ENCODE results near the gene DENND2A. TPM values are rescaled to one million over a fixed set of nuclear protein-coding genes. Genes with fewer than 3 reads are reported as not detected.

The DENND2A gene
- total RNA-seq, 2 donors from 2014 or later, result not detected

- H3K9me3 Mint-ChIP-seq, result no peaks in the 10 kb centered on the region
Observed at GRCh38 chr7:140604760-140605159, 35.9 kb downstream of the DENND2A start.

GRCh38 chr7:140604076-140604475, 36.5 kb downstream of the DENND2A start:
- H3K27me3 Mint-ChIP-seq, result peaks cover 13% of the 10 kb centered on the region
- H3K4me1 Mint-ChIP-seq, result no peaks in the 10 kb centered on the region
- ATAC-seq (replicated peaks), result no peak
- H3K27ac Mint-ChIP-seq, result no peak overlapping the region
- H3K36me3 Mint-ChIP-seq (ENCODE audit: low read depth), result no peaks in the 10 kb centered on the region
- no peaks in the 10 kb centered on the region for H3K9me3 Mint-ChIP-seq
- H3K4me3 Mint-ChIP-seq, result no peak overlapping the region

More at GRCh38 chr7:140604760-140605159, 35.9 kb downstream of the DENND2A start:
- H3K36me3 Mint-ChIP-seq (ENCODE audit: low read depth), result no peaks in the 10 kb centered on the region
- no peaks in the 10 kb centered on the region for H3K4me1 Mint-ChIP-seq
- no peak overlapping the region for H3K27ac Mint-ChIP-seq
- peaks cover 12% of the 10 kb centered on the region for H3K27me3 Mint-ChIP-seq
- no peak for ATAC-seq (replicated peaks)
- H3K4me3 Mint-ChIP-seq, result no peak overlapping the region

DNA sequence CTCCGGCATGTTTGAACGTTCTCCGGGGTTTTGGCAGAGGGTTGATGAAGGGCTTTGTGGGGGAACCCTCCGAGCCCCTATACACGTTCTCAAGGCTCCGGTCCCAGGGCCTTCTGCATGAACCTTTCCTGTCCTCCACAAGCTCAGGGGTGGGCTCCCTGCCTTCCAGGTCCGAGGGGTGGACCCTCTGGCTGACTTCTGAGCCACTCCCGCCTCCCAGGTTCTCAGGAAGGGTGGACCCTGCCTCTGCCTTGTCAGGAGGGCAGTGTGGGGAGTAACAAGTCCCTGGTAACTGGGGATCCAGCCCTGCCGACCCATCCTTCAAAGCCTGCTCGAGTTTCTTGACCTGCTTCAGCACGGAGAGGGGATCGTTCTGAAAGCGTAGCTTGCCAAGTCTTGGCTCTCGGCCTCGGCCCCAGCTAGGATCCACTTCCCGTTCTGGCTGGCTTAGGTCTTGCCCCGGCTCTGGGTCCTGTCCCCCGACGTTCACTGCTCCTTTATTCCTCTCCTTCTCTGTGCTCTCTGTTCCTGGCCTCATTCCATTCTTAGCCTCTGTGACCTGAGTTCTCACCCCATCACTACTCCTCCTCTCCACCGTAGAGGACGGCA, 38.9 kb downstream of the DENND2A start:
- no peak for ATAC-seq (replicated peaks)
- H3K4me1 Mint-ChIP-seq, result no peaks in the 10 kb centered on the region
- no peaks in the 10 kb centered on the region for H3K36me3 Mint-ChIP-seq (ENCODE audit: low read depth)
- H3K9me3 Mint-ChIP-seq, result no peaks in the 10 kb centered on the region
- no peak overlapping the region for H3K4me3 Mint-ChIP-seq
- no peak overlapping the region for H3K27ac Mint-ChIP-seq
- H3K27me3 Mint-ChIP-seq, result peaks cover 23% of the 10 kb centered on the region

DNA sequence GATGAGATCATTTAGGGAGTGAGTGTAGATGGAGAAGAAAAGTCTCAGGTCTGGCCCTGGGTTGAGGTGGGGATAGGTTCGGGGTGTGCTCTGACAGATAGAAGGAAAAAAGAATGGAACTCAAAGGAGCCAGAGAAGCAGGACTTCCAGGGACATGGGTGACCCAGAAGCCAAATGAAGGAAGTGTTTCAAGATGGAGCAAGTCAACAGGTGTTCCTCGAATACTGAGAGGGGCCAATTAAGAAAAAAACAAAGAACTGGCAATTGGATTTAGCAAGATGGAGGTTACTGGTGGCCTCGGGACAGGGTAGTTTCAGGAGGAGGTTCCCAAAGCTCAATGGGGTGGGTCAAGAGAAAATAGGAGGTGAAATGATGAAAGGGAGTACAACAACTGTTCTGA, 40.3 kb downstream of the DENND2A start:
- no peaks in the 10 kb centered on the region for H3K36me3 Mint-ChIP-seq (ENCODE audit: low read depth)
- ATAC-seq (replicated peaks), result no peak
- no peaks in the 10 kb centered on the region for H3K9me3 Mint-ChIP-seq
- H3K4me3 Mint-ChIP-seq, result no peak overlapping the region
- H3K27me3 Mint-ChIP-seq, result peaks cover 23% of the 10 kb centered on the region
- no peak overlapping the region for H3K27ac Mint-ChIP-seq
- H3K4me1 Mint-ChIP-seq, result no peaks in the 10 kb centered on the region

DNA sequence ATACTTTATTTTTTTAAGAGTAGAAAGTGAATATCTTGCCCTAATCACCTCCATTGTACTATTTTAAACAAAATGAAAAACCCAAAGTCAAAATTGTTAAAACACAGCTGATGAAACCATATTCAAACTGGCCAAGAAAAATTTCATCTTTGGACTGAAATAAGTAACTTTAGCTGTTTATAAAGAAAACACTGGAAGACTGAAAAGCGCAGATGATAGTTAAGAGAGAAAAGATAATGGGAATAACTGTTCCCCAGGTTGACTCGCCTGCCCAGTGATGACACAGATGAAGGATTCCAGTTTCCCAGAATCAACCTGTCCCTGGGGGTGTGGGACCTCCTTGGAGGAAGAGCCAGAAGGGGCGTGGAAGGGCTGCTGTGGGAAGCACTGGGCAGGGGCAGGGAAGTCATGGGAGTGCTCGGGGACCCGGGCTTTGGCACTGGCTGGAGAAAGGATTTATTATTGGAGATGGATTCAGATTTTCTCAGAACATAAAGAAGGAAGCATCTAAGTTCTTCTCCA, 43.1 kb downstream of the DENND2A start:
- Mint-ChIP-seq H3K27me3 (peaks cover 31% of the 10 kb centered on the region), H3K4me3 (no peak overlapping the region), H3K9me3 (no peaks in the 10 kb centered on the region), H3K27ac (no peak overlapping the region), H3K36me3 (ENCODE audit: low read depth) (no peaks in the 10 kb centered on the region), H3K4me1 (no peaks in the 10 kb centered on the region)
- no peak for ATAC-seq (replicated peaks)

GRCh38 chr7:140596519-140597427, 43.8 kb downstream of the DENND2A start:
- Mint-ChIP-seq H3K9me3 (no peaks in the 10 kb centered on the region), H3K4me3 (no peak overlapping the region), H3K36me3 (ENCODE audit: low read depth) (no peaks in the 10 kb centered on the region), H3K27me3 (peaks cover 27% of the 10 kb centered on the region), H3K4me1 (no peaks in the 10 kb centered on the region), H3K27ac (no peak overlapping the region)
- no peak for ATAC-seq (replicated peaks)

DNA sequence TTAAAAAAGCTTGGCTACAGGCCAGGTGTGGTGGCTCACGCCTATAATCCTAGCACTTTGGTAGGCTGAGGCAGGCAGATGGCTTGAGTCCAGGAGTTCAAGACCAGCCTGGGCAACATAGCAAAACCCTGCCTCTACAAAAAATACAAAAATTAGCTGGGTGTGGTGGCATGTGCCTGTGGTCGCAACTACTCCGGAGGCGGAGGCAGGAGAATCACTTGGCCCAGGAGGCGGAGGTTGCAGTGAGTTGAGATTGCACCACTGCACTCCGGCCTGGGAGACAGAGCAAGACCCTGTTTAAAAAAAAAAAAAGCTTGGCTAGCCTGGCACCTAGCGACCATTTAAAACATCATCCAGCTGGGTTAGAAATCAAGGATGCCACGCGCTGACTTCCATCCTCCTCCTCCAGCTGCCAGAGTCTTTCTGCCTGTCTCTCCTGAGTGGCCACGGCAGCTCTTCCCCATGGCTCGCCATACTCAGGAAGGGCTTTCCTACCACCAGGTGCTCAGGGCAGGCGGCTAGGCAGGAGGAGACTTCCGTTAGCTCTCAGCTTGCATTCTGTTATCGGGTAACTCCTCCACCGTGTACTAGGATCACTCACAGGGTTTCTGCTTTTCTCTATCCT, 45.0 kb downstream of the DENND2A start:
- no peak for ATAC-seq (replicated peaks)
- H3K27me3 Mint-ChIP-seq, result peaks cover 27% of the 10 kb centered on the region
- no peaks in the 10 kb centered on the region for H3K4me1 Mint-ChIP-seq
- no peaks in the 10 kb centered on the region for H3K9me3 Mint-ChIP-seq
- no peak overlapping the region for H3K27ac Mint-ChIP-seq
- no peak overlapping the region for H3K4me3 Mint-ChIP-seq
- H3K36me3 Mint-ChIP-seq (ENCODE audit: low read depth), result no peaks in the 10 kb centered on the region

DNA sequence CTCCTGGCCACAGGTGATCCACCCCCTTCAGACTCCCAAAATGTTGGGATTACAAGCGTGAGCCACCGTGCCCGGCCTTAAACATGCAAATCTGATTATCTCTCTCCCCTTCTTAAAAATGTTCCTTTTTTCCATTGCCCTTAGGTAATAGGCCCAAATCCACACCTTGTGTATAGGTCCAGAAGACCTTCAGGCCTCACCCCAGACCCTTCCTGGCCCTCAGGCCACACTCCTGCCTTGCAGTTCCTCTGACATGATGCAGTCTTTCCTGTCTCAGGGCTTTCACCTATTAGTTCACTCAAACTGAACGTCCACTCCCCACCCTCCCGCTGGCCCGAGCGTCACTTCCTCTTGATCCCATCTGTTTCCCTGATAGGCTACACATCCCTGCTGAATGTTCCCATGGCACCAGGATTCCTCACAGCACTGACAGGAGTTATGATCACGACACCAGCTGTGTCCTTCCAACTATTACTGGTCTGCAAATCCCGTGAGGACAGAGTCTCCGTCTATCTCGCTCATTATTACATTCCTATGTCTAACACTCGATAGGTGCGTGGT, 46.4 kb downstream of the DENND2A start:
- H3K27ac Mint-ChIP-seq, result no peak overlapping the region
- peaks cover 18% of the 10 kb centered on the region for H3K27me3 Mint-ChIP-seq
- no peaks in the 10 kb centered on the region for H3K36me3 Mint-ChIP-seq (ENCODE audit: low read depth)
- H3K4me3 Mint-ChIP-seq, result no peak overlapping the region
- H3K9me3 Mint-ChIP-seq, result no peaks in the 10 kb centered on the region
- no peak for ATAC-seq (replicated peaks)
- H3K4me1 Mint-ChIP-seq, result no peaks in the 10 kb centered on the region

DNA sequence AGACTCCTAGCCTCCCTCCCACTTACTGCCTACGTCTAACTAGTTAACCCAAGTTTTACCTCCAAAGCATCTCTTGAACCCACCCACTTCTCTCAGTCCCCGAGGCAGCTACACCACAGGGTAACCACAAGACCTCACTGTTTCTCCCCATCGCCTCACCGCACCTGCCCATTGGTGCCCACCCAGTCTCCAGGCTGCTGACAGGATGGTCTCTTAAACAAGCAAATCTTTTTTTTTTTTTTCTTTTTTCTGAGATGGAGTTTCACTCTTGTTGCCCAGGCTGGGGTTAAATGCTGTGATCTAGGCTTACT, 47.0 kb downstream of the DENND2A start:
- ATAC-seq (replicated peaks), result no peak
- no peak overlapping the region for H3K27ac Mint-ChIP-seq
- H3K27me3 Mint-ChIP-seq, result peaks cover 18% of the 10 kb centered on the region
- no peak overlapping the region for H3K4me3 Mint-ChIP-seq
- H3K4me1 Mint-ChIP-seq, result no peaks in the 10 kb centered on the region
- H3K36me3 Mint-ChIP-seq (ENCODE audit: low read depth), result no peaks in the 10 kb centered on the region
- H3K9me3 Mint-ChIP-seq, result no peaks in the 10 kb centered on the region

GRCh38 chr7:140592964-140593671, 47.5 kb downstream of the DENND2A start:
- Mint-ChIP-seq H3K9me3 (no peaks in the 10 kb centered on the region), H3K4me1 (no peaks in the 10 kb centered on the region), H3K4me3 (no peak overlapping the region), H3K36me3 (ENCODE audit: low read depth) (no peaks in the 10 kb centered on the region), H3K27ac (no peak overlapping the region), H3K27me3 (peaks cover 18% of the 10 kb centered on the region)
- ATAC-seq (replicated peaks), result no peak

DNA sequence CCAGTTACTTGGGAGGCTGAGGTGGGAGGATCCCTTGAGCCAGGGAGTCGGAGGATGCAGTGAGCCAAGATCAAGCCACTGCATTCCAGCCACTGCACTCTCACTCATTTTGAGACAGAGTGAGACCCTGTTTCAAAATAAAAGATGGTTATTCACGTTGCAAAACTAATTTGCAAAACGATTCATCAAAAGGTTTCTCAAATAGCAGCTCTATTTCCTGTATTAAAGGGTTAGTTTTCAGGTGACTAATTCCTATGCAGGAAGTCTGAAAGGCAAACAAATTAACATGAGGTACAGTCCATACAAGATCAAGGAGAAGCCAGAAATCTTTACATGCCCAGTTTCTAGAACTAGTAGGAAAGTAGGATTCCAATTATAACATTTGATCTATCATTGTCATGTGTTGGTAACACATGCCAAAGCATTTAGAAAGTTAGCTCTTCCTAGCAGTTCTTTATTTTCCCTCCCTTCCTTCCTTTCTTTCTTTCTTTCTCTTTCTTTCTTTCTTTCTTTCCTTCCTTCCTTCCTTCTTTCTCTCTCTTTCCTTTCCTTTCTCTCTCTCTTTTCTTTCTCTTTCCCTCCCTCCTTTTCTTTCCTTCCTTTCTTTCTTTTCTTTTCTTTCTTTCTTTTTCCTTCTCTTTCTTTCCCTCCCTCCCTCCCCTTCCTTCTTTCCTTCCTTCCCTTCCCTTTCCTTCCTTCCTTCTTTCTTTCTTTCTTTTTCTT, 49.3 kb downstream of the DENND2A start:
- Mint-ChIP-seq H3K27me3 (peaks cover 12% of the 10 kb centered on the region), H3K9me3 (no peaks in the 10 kb centered on the region), H3K4me3 (no peak overlapping the region), H3K27ac (no peak overlapping the region), H3K4me1 (no peaks in the 10 kb centered on the region), H3K36me3 (ENCODE audit: low read depth) (no peaks in the 10 kb centered on the region)
- no peak for ATAC-seq (replicated peaks)

DNA sequence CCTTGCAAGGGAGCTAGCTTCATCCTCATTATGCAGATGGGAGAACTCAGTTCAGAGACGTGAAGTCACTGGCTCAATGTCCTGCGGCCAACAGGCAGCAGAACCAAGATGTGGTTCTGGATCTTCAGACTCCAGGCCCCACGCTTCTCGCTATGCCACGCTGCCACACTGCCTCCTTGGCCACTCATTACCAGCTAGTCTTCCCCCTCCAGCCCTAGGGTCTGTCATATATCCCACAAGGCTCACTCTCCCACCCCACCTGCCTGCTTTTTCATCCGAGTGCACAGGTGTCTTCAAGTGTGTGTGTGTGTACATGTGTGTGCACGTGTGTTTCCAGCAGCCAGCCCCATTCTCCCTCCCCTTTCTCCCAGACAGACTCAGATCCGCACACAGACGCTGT, 53.4 kb downstream of the DENND2A start:
- H3K4me1 Mint-ChIP-seq, result no peaks in the 10 kb centered on the region
- H3K27me3 Mint-ChIP-seq, result peaks cover 4% of the 10 kb centered on the region
- no peaks in the 10 kb centered on the region for H3K36me3 Mint-ChIP-seq (ENCODE audit: low read depth)
- no peak for ATAC-seq (replicated peaks)
- H3K4me3 Mint-ChIP-seq, result no peak overlapping the region
- H3K27ac Mint-ChIP-seq, result no peak overlapping the region
- no peaks in the 10 kb centered on the region for H3K9me3 Mint-ChIP-seq

GRCh38 chr7:140586516-140586915, 54.1 kb downstream of the DENND2A start:
- no peaks in the 10 kb centered on the region for H3K4me1 Mint-ChIP-seq
- no peak overlapping the region for H3K27ac Mint-ChIP-seq
- H3K27me3 Mint-ChIP-seq, result peaks cover 4% of the 10 kb centered on the region
- H3K9me3 Mint-ChIP-seq, result no peaks in the 10 kb centered on the region
- no peak overlapping the region for H3K4me3 Mint-ChIP-seq
- ATAC-seq (replicated peaks), result no peak
- no peaks in the 10 kb centered on the region for H3K36me3 Mint-ChIP-seq (ENCODE audit: low read depth)

- Mint-ChIP-seq H3K9me3 (no peaks in the 10 kb centered on the region), H3K36me3 (ENCODE audit: low read depth) (no peaks in the 10 kb centered on the region)
Observed at GRCh38 chr7:140585333-140585732, 55.3 kb downstream of the DENND2A start.

More at GRCh38 chr7:140585333-140585732, 55.3 kb downstream of the DENND2A start:
- Mint-ChIP-seq H3K4me1 (no peaks in the 10 kb centered on the region), H3K27ac (no peak overlapping the region), H3K27me3 (peaks cover 4% of the 10 kb centered on the region), H3K4me3 (no peak overlapping the region)
- no peak for ATAC-seq (replicated peaks)

Data from activated T-helper 17 cell treated with anti-CD3 and anti-CD28 coated beads, Interleukin-2, amount 50 U/mL, for 72 hours (primary cell).